Hepatocyte (in vitro differentiated cells): Measurements from ENCODE around the gene TM7SF2. TPM values are rescaled to one million over a fixed set of nuclear protein-coding genes. Genes with fewer than 3 reads are reported as not detected.

Experiments
- DNase-seq: peaks from one replicate; pipeline ENCODE4 v3.0.0-alpha.2; 2016; ENCODE audit warnings: low spot score
- H2AFZ ChIP-seq: fragments of 200-600 bp; sonication (generic); 2 replicates; pipeline ENCODE4 v1.6.0; 2016; ENCODE audit warnings: antibody characterized with exemption, mild to moderate bottlenecking
- H3K27ac ChIP-seq: fragments of 200-600 bp; sonication (generic); 2 replicates; pipeline ENCODE4 v1.5.1; 2016; ENCODE audit warnings: mild to moderate bottlenecking
- H3K27me3 ChIP-seq: fragments of 200-600 bp; sonication (generic); 2 replicates; pipeline ENCODE4 v1.6.1; 2016
- H3K36me3 ChIP-seq: fragments of 200-600 bp; sonication (generic); replicated peaks from 2 replicates; pipeline ENCODE4 v1.5.1; 2016; ENCODE audit warnings: low read depth; ENCODE audit not compliant: insufficient read depth
- H3K4me1 ChIP-seq: fragments of 200-600 bp; sonication (generic); 2 replicates; pipeline ENCODE4 v1.5.1; 2016; ENCODE audit warnings: mild to moderate bottlenecking, moderate library complexity; ENCODE audit not compliant: insufficient read depth
- H3K4me2 ChIP-seq: fragments of 200-600 bp; sonication (generic); 2 replicates; pipeline ENCODE4 v1.6.0; 2016
- H3K4me3 ChIP-seq: fragments of 200-600 bp; sonication (generic); 2 replicates; pipeline ENCODE4 v1.5.1; 2016; ENCODE audit warnings: mild to moderate bottlenecking
- H3K79me2 ChIP-seq: fragments of 200-600 bp; sonication (generic); 2 replicates; pipeline ENCODE4 v1.6.0; 2017; ENCODE audit warnings: mild to moderate bottlenecking
- H3K9me2 ChIP-seq: fragments of 200-600 bp; sonication (generic); replicated peaks from 2 replicates; pipeline ENCODE4 v1.6.0; 2017; ENCODE audit warnings: mild to moderate bottlenecking; ENCODE audit not compliant: insufficient read depth
- H3K9me3 ChIP-seq: fragments of 200-600 bp; sonication (generic); 2 replicates; pipeline ENCODE4 v1.5.1; 2016; ENCODE audit warnings: low read depth, mild to moderate bottlenecking
- H4K20me1 ChIP-seq: fragments of 200-600 bp; sonication (generic); 2 replicates; pipeline ENCODE4 v1.6.0; 2016; ENCODE audit warnings: mild to moderate bottlenecking; ENCODE audit not compliant: insufficient read depth, poor library complexity, severe bottlenecking
- EZH2 ChIP-seq: fragments of 200-600 bp; sonication (generic); IDR thresholded peaks from 2 replicates; pipeline ENCODE4 v1.6.1; 2016; ENCODE audit warnings: antibody characterized with exemption, mild to moderate bottlenecking, borderline replicate concordance
- EZH2phosphoT487 ChIP-seq: fragments of 200-600 bp; sonication (generic); IDR thresholded peaks from one replicate; pipeline ENCODE4 v1.6.1; 2018; ENCODE audit warnings: antibody characterized with exemption, mild to moderate bottlenecking, low read depth, moderate library complexity; ENCODE audit not compliant: unreplicated experiment, severe bottlenecking
- WGBS: methylation state at CpG from one replicate; pipeline ENCODE4 v1.1.6; 2016; ENCODE audit warnings: low lambda C conversion rate; ENCODE audit errors: missing lambda C conversion rate; 5-methylcytosine and 5-hydroxymethylcytosine counted together
- polyA plus RNA-seq: library from polyadenylated mRNA; unstranded; fragments of >200 nt; fragmentation: Nextera tagmentation; extraction: Ambion mirVana; gene quantifications from 2 replicates; pipeline ENCODE4 v1.2.1, GENCODE V29; 2016
- total RNA-seq: library from RNA; depleted of rRNA; stranded (reverse); fragments of >200 nt; gene quantifications from 2 replicates; pipeline ENCODE4 v1.2.3, GENCODE V29; 2014
- TF ChIP-seq, protein P1 (sequence below): fragments of 200-600 bp; sonication (generic); IDR thresholded peaks from 2 replicates; pipeline ENCODE4 v1.5.1; 2016; ENCODE audit warnings: antibody characterized with exemption, mild to moderate bottlenecking; ENCODE audit not compliant: poor library complexity

TM7SF2 gene
- total and polyA plus RNA-seq, 2 experiments from 2014 or later: 133 to 209 TPM

DNA sequence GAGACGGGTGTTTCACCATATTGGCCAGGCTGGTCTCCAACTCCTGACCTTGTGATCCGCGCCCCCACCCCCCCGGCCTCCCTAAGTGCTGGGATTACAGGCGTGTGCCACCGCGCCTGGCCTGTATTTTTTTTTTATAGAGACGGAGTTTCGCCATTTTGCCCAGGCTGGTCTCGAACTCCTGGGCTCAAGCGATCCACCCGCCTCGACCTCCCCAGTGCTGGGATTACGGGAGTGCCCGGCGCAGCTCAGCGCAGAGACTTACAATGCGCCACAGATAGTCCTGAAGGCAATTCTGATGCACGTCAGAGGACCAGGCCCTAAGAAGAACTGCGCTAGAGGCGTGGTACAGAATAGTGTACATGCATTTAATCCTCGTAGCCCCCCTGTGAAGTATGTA lies 16.2 kb upstream of the TM7SF2 start:
- H3K27me3 ChIP-seq: no peaks in the 10 kb centered on the region
- no peaks in the 10 kb centered on the region for H3K36me3 ChIP-seq
- H3K4me3 ChIP-seq: no peak overlapping the region
- 95% methylated on average over 22 of the region's 22 CpGs for WGBS
- TF ChIP-seq EZH2phosphoT487 (no peak), EZH2 (no peak)
- TF ChIP-seq, protein P1, sequence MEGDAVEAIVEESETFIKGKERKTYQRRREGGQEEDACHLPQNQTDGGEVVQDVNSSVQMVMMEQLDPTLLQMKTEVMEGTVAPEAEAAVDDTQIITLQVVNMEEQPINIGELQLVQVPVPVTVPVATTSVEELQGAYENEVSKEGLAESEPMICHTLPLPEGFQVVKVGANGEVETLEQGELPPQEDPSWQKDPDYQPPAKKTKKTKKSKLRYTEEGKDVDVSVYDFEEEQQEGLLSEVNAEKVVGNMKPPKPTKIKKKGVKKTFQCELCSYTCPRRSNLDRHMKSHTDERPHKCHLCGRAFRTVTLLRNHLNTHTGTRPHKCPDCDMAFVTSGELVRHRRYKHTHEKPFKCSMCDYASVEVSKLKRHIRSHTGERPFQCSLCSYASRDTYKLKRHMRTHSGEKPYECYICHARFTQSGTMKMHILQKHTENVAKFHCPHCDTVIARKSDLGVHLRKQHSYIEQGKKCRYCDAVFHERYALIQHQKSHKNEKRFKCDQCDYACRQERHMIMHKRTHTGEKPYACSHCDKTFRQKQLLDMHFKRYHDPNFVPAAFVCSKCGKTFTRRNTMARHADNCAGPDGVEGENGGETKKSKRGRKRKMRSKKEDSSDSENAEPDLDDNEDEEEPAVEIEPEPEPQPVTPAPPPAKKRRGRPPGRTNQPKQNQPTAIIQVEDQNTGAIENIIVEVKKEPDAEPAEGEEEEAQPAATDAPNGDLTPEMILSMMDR: no peak
- DNase-seq: no peak
- peaks cover 29% of the 10 kb centered on the region for H3K79me2 ChIP-seq
- peak overlapping the region; percentile 100 for H2AFZ ChIP-seq
- H3K9me3 ChIP-seq: no peaks in the 10 kb centered on the region
- no peaks in the 10 kb centered on the region for H3K9me2 ChIP-seq
- peaks cover 13% of the 10 kb centered on the region for H3K4me1 ChIP-seq
- H3K27ac ChIP-seq: peak overlapping the region; percentile 83
- H4K20me1 ChIP-seq: no peaks in the 10 kb centered on the region
- H3K4me2 ChIP-seq: peak overlapping the region; percentile 82

DNA sequence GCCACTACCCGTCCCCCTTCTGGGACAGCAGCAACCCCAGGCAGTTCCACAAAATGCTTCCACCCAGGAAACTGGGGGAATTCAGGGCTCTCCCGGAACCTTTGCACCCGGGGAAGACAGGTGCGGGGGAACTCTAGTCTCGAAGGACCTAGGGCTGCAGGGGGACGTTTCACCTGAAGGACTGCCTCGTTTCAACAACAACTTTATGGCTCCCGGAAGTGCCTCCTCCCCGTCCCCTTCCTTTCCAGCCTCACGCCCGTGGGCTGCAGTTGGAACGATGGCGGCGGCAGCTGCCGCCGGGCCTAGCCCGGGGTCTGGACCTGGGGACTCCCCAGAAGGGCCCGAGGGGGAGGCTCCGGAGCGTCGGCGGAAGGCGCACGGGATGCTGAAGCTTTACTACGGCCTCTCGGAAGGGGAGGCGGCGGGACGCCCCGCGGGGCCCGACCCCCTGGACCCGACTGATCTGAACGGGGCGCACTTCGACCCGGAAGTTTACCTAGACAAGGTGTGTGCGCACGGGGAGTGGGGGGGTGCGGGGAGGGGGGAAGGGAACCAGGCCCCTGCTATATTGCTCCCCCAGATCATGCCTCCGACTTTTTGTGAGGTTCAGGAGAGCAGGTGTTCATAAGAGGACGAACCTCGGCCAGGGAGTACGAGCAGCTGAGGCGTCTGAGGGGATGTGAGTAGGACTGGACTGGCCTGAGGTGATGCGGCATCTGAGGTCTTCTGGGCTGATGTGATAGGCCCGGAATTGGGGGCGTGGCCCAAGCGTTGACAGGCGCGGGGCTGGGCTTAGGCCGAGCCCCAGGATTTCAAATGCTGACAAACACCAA lies 15.5 kb upstream of the TM7SF2 start, which contains the start of gene VPS51:
TSS of gene VPS51 (plus strand) at position 241 of the 833 bp plus-strand sequence. CDS start at position 278, 37 bp downstream.
- peak within 1 kb of the TSS; percentile 97 for H3K27ac ChIP-seq
- H3K4me2 ChIP-seq: peak within 1 kb of the TSS; percentile 82
- H3K4me3 ChIP-seq: peak within 1 kb of the TSS; percentile 78
- H2AFZ ChIP-seq: peak within 1 kb of the TSS; percentile 100
- no peaks in the 10 kb centered on the region for H3K9me3 ChIP-seq
- no peaks in the 10 kb centered on the region for H3K27me3 ChIP-seq
- TF ChIP-seq, protein P1: no peak
- TF ChIP-seq EZH2phosphoT487: no peak
- TF ChIP-seq EZH2: no peak
- no peaks in the 10 kb centered on the region for H3K9me2 ChIP-seq
- H3K4me1 ChIP-seq: peaks cover 13% of the 10 kb centered on the region
- H3K79me2 ChIP-seq: peaks cover 30% of the 10 kb centered on the region
- no peaks in the 10 kb centered on the region for H4K20me1 ChIP-seq
- DNase-seq: peak; percentile 95
- 0% methylated on average over 42 of the region's 52 CpGs for WGBS
- no peaks in the 10 kb centered on the region for H3K36me3 ChIP-seq

DNA sequence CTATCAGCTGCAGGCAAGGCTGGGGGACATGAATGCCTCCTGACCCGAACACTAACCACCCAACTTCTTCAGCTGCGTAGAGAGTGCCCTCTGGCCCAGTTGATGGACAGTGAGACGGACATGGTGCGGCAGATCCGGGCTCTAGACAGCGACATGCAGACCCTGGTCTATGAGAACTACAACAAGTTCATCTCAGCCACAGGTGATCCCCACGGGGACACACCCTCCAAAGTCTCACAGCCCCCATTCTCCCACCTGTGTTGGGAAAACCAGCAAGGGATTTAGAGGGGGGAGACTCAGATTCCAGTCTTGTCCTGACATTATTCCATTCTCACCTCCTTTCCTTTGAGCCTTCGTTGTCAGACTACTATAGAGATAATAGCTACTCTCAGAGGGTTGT lies 14.7 kb upstream of the TM7SF2 start:
- TF ChIP-seq EZH2phosphoT487 (no peak), EZH2 (no peak)
- TF ChIP-seq, protein P1: no peak
- peak overlapping the region; percentile 82 for H3K4me2 ChIP-seq
- no peaks in the 10 kb centered on the region for H3K27me3 ChIP-seq
- no peaks in the 10 kb centered on the region for H4K20me1 ChIP-seq
- no peak for DNase-seq
- H3K9me3 ChIP-seq: no peaks in the 10 kb centered on the region
- H3K4me1 ChIP-seq: peaks cover 13% of the 10 kb centered on the region
- no peaks in the 10 kb centered on the region for H3K36me3 ChIP-seq
- H2AFZ ChIP-seq: no peak overlapping the region
- peaks cover 33% of the 10 kb centered on the region for H3K79me2 ChIP-seq
- H3K27ac ChIP-seq: peak overlapping the region; percentile 97
- peak overlapping the region; percentile 78 for H3K4me3 ChIP-seq
- 56% methylated on average over 8 of the region's 8 CpGs for WGBS
- no peaks in the 10 kb centered on the region for H3K9me2 ChIP-seq
